Fibroblast of lung (primary cell): ENCODE measurements around the gene INPP5A.

ENCODE experiments used
- CTCF ChIP-seq, 2 donors: IDR thresholded peaks in 1 of 2; conservative IDR thresholded peaks in 1 of 2; 1 replicate in 1 of 2; 2 replicates in 1 of 2; pipeline ENCODE4 v1.5.1; 2011 to 2012; ENCODE audit warnings: low read length in 2 of 2, control low read depth in 1 of 2, inconsistent platforms in 1 of 2, low read depth in 1 of 2, mild to moderate bottlenecking in 1 of 2
- EZH2 ChIP-seq: IDR thresholded peaks from 2 replicates; pipeline ENCODE4 v1.5.1; 2012; ENCODE audit warnings: low read length, control low read depth, mild to moderate bottlenecking; ENCODE audit errors: missing control alignments

DNA sequence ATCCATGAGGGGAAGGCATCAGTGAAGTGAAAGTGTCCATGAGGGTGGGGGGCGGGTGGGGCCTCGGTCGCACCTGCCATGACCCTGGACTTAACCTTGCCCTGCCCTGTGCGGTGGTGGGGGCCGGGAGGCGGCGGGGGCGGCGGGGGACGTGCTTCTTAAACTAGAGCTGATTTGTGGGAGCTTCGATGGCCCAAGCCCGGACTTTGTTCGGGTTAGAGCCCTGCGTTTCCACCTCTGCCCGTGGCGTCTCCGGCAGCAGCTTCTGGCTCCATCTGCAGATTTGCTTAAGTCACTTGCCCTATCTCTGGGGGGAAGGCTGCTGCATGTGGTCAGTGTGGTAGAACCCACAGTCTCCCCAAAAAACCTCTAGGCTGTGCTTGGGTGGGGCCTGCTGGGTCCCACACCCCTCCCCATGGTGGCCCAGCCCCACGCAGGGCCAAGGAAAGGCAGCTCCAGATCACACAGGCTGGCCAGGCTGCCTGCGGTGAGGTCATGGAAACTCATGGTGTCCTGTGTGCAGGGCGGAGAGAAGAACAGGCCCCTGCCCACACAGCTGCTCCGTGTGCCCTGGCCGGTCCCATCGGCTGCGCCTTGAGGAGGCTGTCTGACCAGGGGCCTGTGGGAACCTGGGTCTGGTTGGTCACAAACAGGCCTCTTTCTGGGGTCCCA lies 93.2 kb downstream of the INPP5A start:
- no peak for TF ChIP-seq CTCF (conservative IDR thresholded peaks at IDR 0.05 in 1 of 2, IDR thresholded peaks at IDR 0.05 in 1 of 2; ENCODE audit: low read depth in 1 of 2, low read length in 2 of 2)
- no peak for TF ChIP-seq EZH2
